ENCODE data around the gene MATR3. TPM values are rescaled to one million over a fixed set of nuclear protein-coding genes. Genes with fewer than 3 reads are reported as not detected.

The MATR3 gene
- total and polyA plus RNA-seq, 10 of the 15 experiments (the other 5 are each of a cell fraction or from before 2014, with no cell fraction given) = 134 to 401 (median 221) TPM

DNA sequence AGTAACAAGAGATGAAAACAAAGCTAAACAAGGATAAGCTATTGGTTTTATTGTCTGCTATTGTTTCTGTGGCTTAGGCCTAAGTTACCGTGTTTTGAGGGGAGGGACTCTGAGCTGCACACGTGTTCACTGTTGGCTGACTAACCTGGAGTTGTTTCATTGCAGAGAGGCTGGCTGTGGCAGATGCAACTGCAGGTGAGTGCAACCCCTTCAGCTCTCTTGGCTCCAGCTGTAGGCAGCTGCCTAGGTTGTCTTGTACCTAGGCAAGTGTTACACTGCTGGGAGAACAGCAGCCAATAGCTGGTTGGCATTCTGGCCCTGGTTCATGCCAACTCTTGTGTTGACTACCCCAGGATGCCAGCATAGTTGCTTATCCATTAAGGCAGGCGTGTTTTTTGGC is 17.6 kb upstream of the MATR3 start (continued):
- TF ChIP-seq TCF3 (IDR thresholded peaks at IDR 0.05; ENCODE audit: borderline replicate concordance, insufficient read depth, low read depth, low read length) = 0 out of 2 replicates have a peak, but pooled peaks have one; percentile 35
- no peak for TF ChIP-seq RFX5 (IDR thresholded peaks at IDR 0.05; ENCODE audit: low read depth, low read length)
- TF ChIP-seq CHD1 (IDR thresholded peaks at IDR 0.05; ENCODE audit: low read depth, low read length) = no peak
- peak; percentile 66 for TF ChIP-seq POLR2A (IDR thresholded peaks at IDR 0.05; ENCODE audit: low read depth, low read length)
- no peak for TF ChIP-seq TCF12 (IDR thresholded peaks at IDR 0.05; ENCODE audit: low read depth, low read length)
- no peak for TF ChIP-seq MTA2 (IDR thresholded peaks at IDR 0.05; ENCODE audit: low read depth)
- TF ChIP-seq, protein P1, sequence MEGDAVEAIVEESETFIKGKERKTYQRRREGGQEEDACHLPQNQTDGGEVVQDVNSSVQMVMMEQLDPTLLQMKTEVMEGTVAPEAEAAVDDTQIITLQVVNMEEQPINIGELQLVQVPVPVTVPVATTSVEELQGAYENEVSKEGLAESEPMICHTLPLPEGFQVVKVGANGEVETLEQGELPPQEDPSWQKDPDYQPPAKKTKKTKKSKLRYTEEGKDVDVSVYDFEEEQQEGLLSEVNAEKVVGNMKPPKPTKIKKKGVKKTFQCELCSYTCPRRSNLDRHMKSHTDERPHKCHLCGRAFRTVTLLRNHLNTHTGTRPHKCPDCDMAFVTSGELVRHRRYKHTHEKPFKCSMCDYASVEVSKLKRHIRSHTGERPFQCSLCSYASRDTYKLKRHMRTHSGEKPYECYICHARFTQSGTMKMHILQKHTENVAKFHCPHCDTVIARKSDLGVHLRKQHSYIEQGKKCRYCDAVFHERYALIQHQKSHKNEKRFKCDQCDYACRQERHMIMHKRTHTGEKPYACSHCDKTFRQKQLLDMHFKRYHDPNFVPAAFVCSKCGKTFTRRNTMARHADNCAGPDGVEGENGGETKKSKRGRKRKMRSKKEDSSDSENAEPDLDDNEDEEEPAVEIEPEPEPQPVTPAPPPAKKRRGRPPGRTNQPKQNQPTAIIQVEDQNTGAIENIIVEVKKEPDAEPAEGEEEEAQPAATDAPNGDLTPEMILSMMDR (IDR thresholded peaks at IDR 0.05 in 2 of 3, conservative IDR thresholded peaks at IDR 0.05 in 1 of 3; ENCODE audit: control insufficient read depth in 2 of 3, extremely low read depth in 1 of 3, insufficient read depth in 1 of 3, low read depth in 3 of 3, low read length in 3 of 3) = no peak
- TF ChIP-seq, protein P2, sequence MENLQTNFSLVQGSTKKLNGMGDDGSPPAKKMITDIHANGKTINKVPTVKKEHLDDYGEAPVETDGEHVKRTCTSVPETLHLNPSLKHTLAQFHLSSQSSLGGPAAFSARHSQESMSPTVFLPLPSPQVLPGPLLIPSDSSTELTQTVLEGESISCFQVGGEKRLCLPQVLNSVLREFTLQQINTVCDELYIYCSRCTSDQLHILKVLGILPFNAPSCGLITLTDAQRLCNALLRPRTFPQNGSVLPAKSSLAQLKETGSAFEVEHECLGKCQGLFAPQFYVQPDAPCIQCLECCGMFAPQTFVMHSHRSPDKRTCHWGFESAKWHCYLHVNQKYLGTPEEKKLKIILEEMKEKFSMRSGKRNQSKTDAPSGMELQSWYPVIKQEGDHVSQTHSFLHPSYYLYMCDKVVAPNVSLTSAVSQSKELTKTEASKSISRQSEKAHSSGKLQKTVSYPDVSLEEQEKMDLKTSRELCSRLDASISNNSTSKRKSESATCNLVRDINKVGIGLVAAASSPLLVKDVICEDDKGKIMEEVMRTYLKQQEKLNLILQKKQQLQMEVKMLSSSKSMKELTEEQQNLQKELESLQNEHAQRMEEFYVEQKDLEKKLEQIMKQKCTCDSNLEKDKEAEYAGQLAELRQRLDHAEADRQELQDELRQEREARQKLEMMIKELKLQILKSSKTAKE (IDR thresholded peaks at IDR 0.05; ENCODE audit: low read depth, poor library complexity, severe bottlenecking) = no peak
